ENCODE results near the gene SPATA33. TPM values are rescaled to one million over a fixed set of nuclear protein-coding genes. Genes with fewer than 3 reads are reported as not detected.

The SPATA33 gene
- 10 to 100 TPM; 11.3 to 15.1 (median 14.6) TPM for polyA plus RNA-seq (ENCODE audit: insufficient read length in 3 of 3)

GRCh38 chr16:89657442-89658220 lies at the start of gene SPATA33, which contains the start of gene CHMP1A:
Gene SPATA33, plus strand, starts transcription at chr16:89657836. Its CDS starts 76 bp downstream, at chr16:89657912.
Gene CHMP1A, minus strand, starts transcription at chr16:89657708. Its CDS starts 120 bp downstream, at chr16:89657588.
- peak; percentile 63 to 82 (median 76) for DNase-seq (ENCODE audit: low read depth in 3 of 3, low spot score in 2 of 3)

- DNase-seq (ENCODE audit: low read depth in 3 of 3, low spot score in 2 of 3): no peak
Observed at GRCh38 chr16:89607937-89608740, 49.5 kb upstream of the SPATA33 start.

GRCh38 chr16:89610108-89610453 lies 47.6 kb upstream of the SPATA33 start:
- no peak for DNase-seq (ENCODE audit: low read depth in 3 of 3, low spot score in 2 of 3)

- no peak for DNase-seq (ENCODE audit: low read depth in 3 of 3, low spot score in 2 of 3)
Observed at GRCh38 chr16:89612415-89613166, 45.0 kb upstream of the SPATA33 start.

GRCh38 chr16:89613231-89613953 lies 44.2 kb upstream of the SPATA33 start, which contains the start of gene DPEP1:
Gene DPEP1, plus strand, starts transcription at chr16:89613642. Its CDS starts 16,769 bp downstream, at chr16:89630411.
- peak in 1 of 3 donors; percentile 37 for DNase-seq (ENCODE audit: low read depth in 3 of 3, low spot score in 2 of 3)

GRCh38 chr16:89613954-89614459 lies 43.6 kb upstream of the SPATA33 start:
- DNase-seq (ENCODE audit: low read depth in 3 of 3, low spot score in 2 of 3): no peak

- DNase-seq (ENCODE audit: low read depth in 3 of 3, low spot score in 2 of 3): no peak
Observed at GRCh38 chr16:89615176-89615575, 42.5 kb upstream of the SPATA33 start.

- no peak for DNase-seq (ENCODE audit: low read depth in 3 of 3, low spot score in 2 of 3)
Observed at GRCh38 chr16:89615596-89616090, 42.0 kb upstream of the SPATA33 start.

- DNase-seq (ENCODE audit: low read depth in 3 of 3, low spot score in 2 of 3): no peak
Observed at GRCh38 chr16:89616623-89617022, 41.0 kb upstream of the SPATA33 start.

- DNase-seq (ENCODE audit: low read depth in 3 of 3, low spot score in 2 of 3): no peak
Observed at GRCh38 chr16:89617036-89617435, 40.6 kb upstream of the SPATA33 start.

GRCh38 chr16:89618109-89618998 lies 39.3 kb upstream of the SPATA33 start:
- no peak for DNase-seq (ENCODE audit: low read depth in 3 of 3, low spot score in 2 of 3)

- DNase-seq (ENCODE audit: low read depth in 3 of 3, low spot score in 2 of 3): no peak
Observed at GRCh38 chr16:89619840-89620239, 37.8 kb upstream of the SPATA33 start.

- DNase-seq (ENCODE audit: low read depth in 3 of 3, low spot score in 2 of 3): no peak
Observed at GRCh38 chr16:89620406-89620841, 37.2 kb upstream of the SPATA33 start.

- DNase-seq (ENCODE audit: low read depth in 3 of 3, low spot score in 2 of 3): no peak
Observed at GRCh38 chr16:89621136-89621697, 36.4 kb upstream of the SPATA33 start.

GRCh38 chr16:89621698-89622409 lies 35.8 kb upstream of the SPATA33 start:
- DNase-seq (ENCODE audit: low read depth in 3 of 3, low spot score in 2 of 3): no peak

GRCh38 chr16:89623511-89624261 lies 34.0 kb upstream of the SPATA33 start:
- no peak for DNase-seq (ENCODE audit: low read depth in 3 of 3, low spot score in 2 of 3)

Data from right renal cortex interstitium (tissue), 3 donors.